ENCODE results near the gene AAK1.
"Not testable (repeated sequence)": the region's sequence is repeated elsewhere in the genome, so short reads cannot be mapped to it uniquely, and the experiment has no call there.

The AAK1 gene

GRCh38 chr2:69685321-69686048, 41.9 kb upstream of the AAK1 start:
- TF ChIP-seq CTCF (IDR thresholded peaks at IDR 0.05; ENCODE audit: low read depth, low read length) = no peak
- no peak for DNase-seq (ENCODE audit: extremely low read depth, low read depth)

- no peak for TF ChIP-seq CTCF (IDR thresholded peaks at IDR 0.05; ENCODE audit: low read depth, low read length)
- peak; percentile 24 for DNase-seq (ENCODE audit: extremely low read depth, low read depth)
These were observed 39.8 kb upstream of the AAK1 start for GRCh38 chr2:69683170-69683971.

- no peak for TF ChIP-seq CTCF (IDR thresholded peaks at IDR 0.05; ENCODE audit: low read depth, low read length)
- DNase-seq (ENCODE audit: extremely low read depth, low read depth) = no peak
These were observed 39.0 kb upstream of the AAK1 start for GRCh38 chr2:69682525-69682924.

- TF ChIP-seq CTCF (IDR thresholded peaks at IDR 0.05; ENCODE audit: low read depth, low read length) = no peak
- DNase-seq (ENCODE audit: extremely low read depth, low read depth) = no peak
These were observed 36.6 kb upstream of the AAK1 start for GRCh38 chr2:69680001-69680675.

GRCh38 chr2:69677914-69678313, 34.4 kb upstream of the AAK1 start:
- no peak for DNase-seq (ENCODE audit: extremely low read depth, low read depth)
- TF ChIP-seq CTCF (IDR thresholded peaks at IDR 0.05; ENCODE audit: low read depth, low read length) = no peak

- TF ChIP-seq CTCF (IDR thresholded peaks at IDR 0.05; ENCODE audit: low read depth, low read length) = no peak
- no peak for DNase-seq (ENCODE audit: extremely low read depth, low read depth)
These were observed 32.6 kb upstream of the AAK1 start for GRCh38 chr2:69676146-69676545.

- no peak for DNase-seq (ENCODE audit: extremely low read depth, low read depth)
- TF ChIP-seq CTCF (IDR thresholded peaks at IDR 0.05; ENCODE audit: low read depth, low read length) = no peak
These were observed 30.8 kb upstream of the AAK1 start for GRCh38 chr2:69674316-69674670.

GRCh38 chr2:69673098-69673497, 29.6 kb upstream of the AAK1 start:
- not testable (repeated sequence) for DNase-seq (ENCODE audit: extremely low read depth, low read depth)
